WERI-Rb-1 (cell line): ENCODE results near the gene RNF19B.
"Not testable (repeated sequence)": the region's sequence is repeated elsewhere in the genome, so short reads cannot be mapped to it uniquely, and the experiment has no call there.

ENCODE experiments used
- DNase-seq: peaks from one replicate; pipeline ENCODE4 v3.0.0-alpha.2; 2020
- H3K27ac ChIP-seq: fragments of 250-450 bp; sonication (Bioruptor Pico); 2 replicates; pipeline ENCODE4 v1.5.1; 2020; ENCODE audit warnings: mild to moderate bottlenecking, moderate library complexity
- H3K27me3 ChIP-seq: fragments of 250-450 bp; sonication (Bioruptor Pico); 2 replicates; pipeline ENCODE4 v1.5.1; 2021; ENCODE audit warnings: mild to moderate bottlenecking, low read depth, moderate library complexity; ENCODE audit not compliant: insufficient read depth, severe bottlenecking
- H3K36me3 ChIP-seq: fragments of 250-450 bp; sonication (Bioruptor Pico); 2 replicates; pipeline ENCODE4 v1.5.1; 2020; ENCODE audit warnings: mild to moderate bottlenecking, moderate library complexity
- H3K4me3 ChIP-seq: 2 replicates; pipeline ENCODE4 v1.5.1; 2011; ENCODE audit warnings: low read depth, mild to moderate bottlenecking, control low read depth, low read length
- H3K9me3 ChIP-seq: fragments of 250-450 bp; sonication (Bioruptor Pico); 2 replicates; pipeline ENCODE4 v1.5.1; 2021; ENCODE audit warnings: mild to moderate bottlenecking, moderate library complexity; ENCODE audit not compliant: severe bottlenecking
- CTCF ChIP-seq: IDR thresholded peaks from 2 replicates; pipeline ENCODE4 v1.5.1; 2011; ENCODE audit warnings: low read depth, mild to moderate bottlenecking, control low read depth, inconsistent platforms, low read length

Gene RNF19B

DNA sequence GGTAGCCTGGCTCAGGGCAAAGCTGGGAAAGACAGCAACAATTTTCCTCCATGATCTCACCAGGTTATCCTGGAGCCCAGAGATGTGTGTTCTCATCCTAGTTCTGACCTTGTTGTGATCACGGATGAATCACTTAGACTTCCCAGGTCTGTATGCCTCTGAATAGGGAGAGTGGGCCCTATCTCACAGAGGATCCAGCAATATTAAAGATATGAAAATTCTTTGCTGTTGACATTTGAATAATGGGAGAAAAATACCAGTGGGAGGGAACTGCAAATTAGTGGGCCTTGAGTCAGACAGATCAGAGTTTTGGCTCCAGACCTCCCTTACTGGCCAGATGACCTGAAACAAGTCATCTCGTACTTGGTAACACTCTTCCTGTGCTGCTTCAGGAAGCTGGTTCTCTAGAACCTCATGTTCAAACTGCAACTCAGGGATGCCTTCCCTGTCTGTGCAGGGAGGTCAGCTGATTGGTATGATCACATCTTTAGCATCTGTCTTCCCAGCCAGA lies 32.8 kb upstream of the RNF19B start:
- DNase-seq: no peak
- Histone ChIP-seq H3K27me3 (no peaks in the 10 kb centered on the region), H3K9me3 (no peaks in the 10 kb centered on the region), H3K4me3 (no peak overlapping the region), H3K27ac (no peak overlapping the region), H3K36me3 (no peaks in the 10 kb centered on the region)
- no peak for TF ChIP-seq CTCF

- not testable (repeated sequence) for H3K27me3 ChIP-seq, H3K4me3 ChIP-seq, H3K36me3 ChIP-seq, H3K27ac ChIP-seq, DNase-seq, H3K9me3 ChIP-seq
These were observed 28.7 kb upstream of the RNF19B start for GRCh38 chr1:32993324-32993636.

- no peaks in the 10 kb centered on the region for H3K27me3 ChIP-seq
- DNase-seq: peak; percentile 82
- no peak overlapping the region for H3K4me3 ChIP-seq
- H3K27ac ChIP-seq: no peak overlapping the region
- no peaks in the 10 kb centered on the region for H3K9me3 ChIP-seq
- H3K36me3 ChIP-seq: no peaks in the 10 kb centered on the region
- no peak for TF ChIP-seq CTCF
These were observed 28.1 kb upstream of the RNF19B start for GRCh38 chr1:32992489-32993323.

GRCh38 chr1:32991819-32992488 lies 27.3 kb upstream of the RNF19B start:
- DNase-seq: no peak
- Histone ChIP-seq H3K9me3 (no peaks in the 10 kb centered on the region), H3K36me3 (no peaks in the 10 kb centered on the region), H3K4me3 (no peak overlapping the region), H3K27ac (no peak overlapping the region; the same call in 1 of the 2 replicates), H3K27me3 (no peaks in the 10 kb centered on the region)
- no peak for TF ChIP-seq CTCF

GRCh38 chr1:32991386-32991785 lies 26.8 kb upstream of the RNF19B start:
- no peaks in the 10 kb centered on the region for H3K36me3 ChIP-seq
- DNase-seq: no peak
- H3K27me3 ChIP-seq: no peaks in the 10 kb centered on the region
- TF ChIP-seq CTCF: no peak
- no peaks in the 10 kb centered on the region for H3K9me3 ChIP-seq
- H3K4me3 ChIP-seq: no peak overlapping the region
- no peak overlapping the region for H3K27ac ChIP-seq

GRCh38 chr1:32990887-32991286 lies 26.3 kb upstream of the RNF19B start:
- H3K27me3 ChIP-seq: no peaks in the 10 kb centered on the region
- H3K36me3 ChIP-seq: no peaks in the 10 kb centered on the region
- H3K27ac ChIP-seq: no peak overlapping the region
- H3K4me3 ChIP-seq: no peak overlapping the region
- TF ChIP-seq CTCF: no peak
- H3K9me3 ChIP-seq: no peaks in the 10 kb centered on the region
- DNase-seq: no peak
